PFSK-1 (cell line): ENCODE data around the gene GATC.

Source experiments
- POLR2AphosphoS5 ChIP-seq: IDR thresholded peaks from 2 replicates; pipeline ENCODE4 v1.6.1; 2012; ENCODE audit warnings: low read depth, mild to moderate bottlenecking, control low read depth, low read length, moderate library complexity
- SIN3A ChIP-seq: IDR thresholded peaks from 2 replicates; pipeline ENCODE4 v1.6.1; 2012; ENCODE audit warnings: mild to moderate bottlenecking, low read length, moderate library complexity, borderline replicate concordance; ENCODE audit not compliant: insufficient read depth
- TAF1 ChIP-seq: IDR thresholded peaks from 2 replicates; pipeline ENCODE4 v1.6.1; 2012; ENCODE audit warnings: low read length, control low read depth, borderline replicate concordance; ENCODE audit not compliant: insufficient read depth

DNA sequence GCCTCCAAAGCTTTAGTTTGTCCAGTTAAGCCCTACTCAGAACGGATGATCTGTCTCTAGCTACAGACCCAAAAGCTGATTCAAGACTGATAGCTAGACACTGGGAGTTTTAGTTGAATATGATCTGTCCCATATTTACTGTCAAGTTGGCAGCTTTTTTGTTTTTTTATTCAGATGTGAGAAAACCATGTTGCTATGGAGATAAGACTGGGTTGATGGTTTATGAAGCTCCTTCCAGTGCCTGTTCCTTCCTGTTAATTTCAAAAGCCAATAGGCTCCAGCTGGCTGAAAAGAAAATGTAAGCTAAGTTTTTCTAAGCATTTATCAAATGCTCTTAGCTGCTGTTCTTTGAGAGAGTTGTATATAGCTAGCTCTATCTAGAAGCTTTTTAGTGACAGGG is 54.3 kb downstream of the GATC start:
- TF ChIP-seq POLR2AphosphoS5 (no peak), SIN3A (no peak), TAF1 (no peak)
